Measurements from ENCODE around the gene TNFRSF25.
"Not testable (repeated sequence)": the region's sequence is repeated elsewhere in the genome, so short reads cannot be mapped to it uniquely, and the experiment has no call there.

The TNFRSF25 gene

GRCh38 chr1:6501279-6501813, 35.4 kb upstream of the TNFRSF25 start:
- DNase-seq, result no peak

- DNase-seq, result peak; percentile 25
Observed at GRCh38 chr1:6500544-6501278, 34.7 kb upstream of the TNFRSF25 start.

GRCh38 chr1:6499296-6499695, 33.3 kb upstream of the TNFRSF25 start:
- no peak for DNase-seq

GRCh38 chr1:6498576-6499111, 32.7 kb upstream of the TNFRSF25 start:
- DNase-seq, result peak; percentile 62

- peak; percentile 22 for DNase-seq
Observed at GRCh38 chr1:6497867-6498575, 32.0 kb upstream of the TNFRSF25 start.

GRCh38 chr1:6497215-6497866, 31.4 kb upstream of the TNFRSF25 start:
- no peak for DNase-seq

GRCh38 chr1:6496890-6497214, 30.9 kb upstream of the TNFRSF25 start:
- no peak for DNase-seq

GRCh38 chr1:6496365-6496721, 30.4 kb upstream of the TNFRSF25 start:
- no peak for DNase-seq

- DNase-seq, result no peak
Observed at GRCh38 chr1:6495540-6496364, 29.8 kb upstream of the TNFRSF25 start.

GRCh38 chr1:6495041-6495441, 29.1 kb upstream of the TNFRSF25 start:
- DNase-seq, result no peak

- no peak for DNase-seq
Observed at GRCh38 chr1:6494627-6495026, 28.7 kb upstream of the TNFRSF25 start.

- not testable (repeated sequence) for DNase-seq
Observed at GRCh38 chr1:6493834-6494223, 27.9 kb upstream of the TNFRSF25 start.

- no peak for DNase-seq
Observed at GRCh38 chr1:6491966-6492365, 26.0 kb upstream of the TNFRSF25 start.

- DNase-seq, result no peak
Observed at GRCh38 chr1:6491480-6491962, 25.5 kb upstream of the TNFRSF25 start, which contains the start of gene PLEKHG5. PLEKHG5 (minus strand) TSS chr1:6491667; CDS start chr1:6477571, 14,096 bp downstream.

GRCh38 chr1:6491081-6491449, 25.1 kb upstream of the TNFRSF25 start:
- DNase-seq, result no peak

- no peak for DNase-seq
Observed at GRCh38 chr1:6490181-6491080, 24.5 kb upstream of the TNFRSF25 start.

- peak; percentile 76 for DNase-seq
Observed at GRCh38 chr1:6489799-6490180, 23.8 kb upstream of the TNFRSF25 start.

GRCh38 chr1:6489383-6489765, 23.4 kb upstream of the TNFRSF25 start:
- no peak for DNase-seq

- DNase-seq, result no peak
Observed at GRCh38 chr1:6488602-6489382, 22.8 kb upstream of the TNFRSF25 start.

GRCh38 chr1:6487804-6488484, 22.0 kb upstream of the TNFRSF25 start:
- DNase-seq, result no peak

Data from right hindlimb (tissue), 1 donor.